Caco-2 (cell line): ENCODE measurements around the gene VIP. TPM values are rescaled to one million over a fixed set of nuclear protein-coding genes. Genes with fewer than 3 reads are reported as not detected.

Source experiments
- BruUV-seq: library from RNA; stranded (reverse); fragments of 400-500 nt; replicated peaks from 2 replicates; lab custom pipeline; 2021; lab: Mats Ljungman, UMichigan
- CTCF ChIA-PET: fragments of 300-600 bp; sonication (Branson Sonifier 250); formaldehyde crosslinking; loops from one replicate; lab custom pipeline; 2022; ENCODE audit warnings: antibody characterized with exemption; lab: Charles Lee
- POLR2A ChIA-PET: fragments of 300-600 bp; sonication (Branson Sonifier 250); formaldehyde crosslinking; loops from one replicate; lab custom pipeline; 2022; ENCODE audit warnings: antibody characterized with exemption; lab: Charles Lee
- DNase-seq, 2 experiments: peaks; one replicate each; pipeline versions ENCODE4 v3.0.0 to v3.0.0-alpha.2; 2020 to 2022
- H3K27me3 ChIP-seq: replicated peaks from 2 replicates; pipeline ENCODE4 v1.6.0; 2011; ENCODE audit warnings: low read length; ENCODE audit not compliant: control insufficient read depth, insufficient read depth
- H3K36me3 ChIP-seq: 2 replicates; pipeline ENCODE4 v1.5.1; 2011; ENCODE audit warnings: low read length; ENCODE audit not compliant: control insufficient read depth, insufficient read depth
- H3K4me1 ChIP-seq: fragments of 250-450 bp; sonication (Bioruptor Pico); 2 replicates; pipeline ENCODE4 v1.5.1; 2020; ENCODE audit warnings: mild to moderate bottlenecking
- H3K4me3 ChIP-seq: 2 replicates; pipeline ENCODE4 v1.5.1; 2011; ENCODE audit warnings: low read depth, mild to moderate bottlenecking, control low read depth, low read length
- H3K9me3 ChIP-seq: fragments of 250-450 bp; sonication (Bioruptor Pico); 2 replicates; pipeline ENCODE4 v1.5.1; 2020; ENCODE audit warnings: mild to moderate bottlenecking, moderate library complexity
- H3K27ac Mint-ChIP-seq: one replicate; pipeline ENCODE4 v1.8.0; 2022; ENCODE audit warnings: mixed read lengths; ENCODE audit not compliant: unreplicated experiment
- H3K27me3 Mint-ChIP-seq: one replicate; pipeline ENCODE4 v1.8.0; 2022; ENCODE audit warnings: mixed read lengths; ENCODE audit not compliant: insufficient read depth, unreplicated experiment
- H3K36me3 Mint-ChIP-seq: one replicate; pipeline ENCODE4 v1.8.0; 2022; ENCODE audit warnings: mild to moderate bottlenecking, mixed read lengths; ENCODE audit not compliant: insufficient read depth, unreplicated experiment
- H3K4me1 Mint-ChIP-seq: one replicate; pipeline ENCODE4 v1.8.0; 2022; ENCODE audit warnings: low read depth, mixed read lengths; ENCODE audit not compliant: unreplicated experiment
- H3K4me3 Mint-ChIP-seq: one replicate; pipeline ENCODE4 v1.8.0; 2022; ENCODE audit warnings: mild to moderate bottlenecking, moderate library complexity, mixed read lengths; ENCODE audit not compliant: unreplicated experiment
- H3K9me3 Mint-ChIP-seq: one replicate; pipeline ENCODE4 v1.8.0; 2022; ENCODE audit warnings: mixed read lengths; ENCODE audit not compliant: unreplicated experiment
- CTCF ChIP-seq, 2 experiments: fragments of 200-600 bp in 1 of 2; IDR thresholded peaks; 1 replicate in 1 of 2; 2 replicates in 1 of 2; pipeline versions ENCODE4 v1.5.1 to v1.8.0; 2011 to 2022; ENCODE audit warnings: antibody characterized with exemption in 1 of 2, control low read depth in 1 of 2, inconsistent platforms in 1 of 2, low read depth in 1 of 2, low read length in 1 of 2, mild to moderate bottlenecking in 1 of 2, moderate library complexity in 1 of 2; ENCODE audit not compliant: insufficient read depth in 1 of 2, severe bottlenecking in 1 of 2, unreplicated experiment in 1 of 2
- intact Hi-C: fragments of 100-400 bp; cut with micrococcal nuclease; formaldehyde crosslinking; loops from one replicate; pipeline ENCODE4 v1.10.0; 2022; ENCODE audit not compliant: unreplicated experiment
- total RNA-seq: library from RNA; stranded (reverse); gene quantifications from 2 replicates; pipeline ENCODE4 v1.2.3, GENCODE V29; 2022

The VIP gene
- total RNA-seq, 1 experiment from 2014 or later = not detected

- ChIA-PET POLR2A (no interaction called here), CTCF (no interaction called here)
- Mint-ChIP-seq H3K27ac (no peak overlapping the region), H3K36me3 (no peaks in the 10 kb centered on the region), H3K4me1 (no peaks in the 10 kb centered on the region), H3K4me3 (no peak overlapping the region), H3K9me3 (peaks cover 10% of the 10 kb centered on the region), H3K27me3 (peaks cover 5% of the 10 kb centered on the region)
- no peaks in the 10 kb centered on the region for H3K36me3 ChIP-seq
- no peaks in the 10 kb centered on the region for H3K4me1 ChIP-seq
- DNase-seq = no peak
- H3K9me3 ChIP-seq = no peaks in the 10 kb centered on the region
- intact Hi-C loops = no loop called here
- no TSS peak for BruUV-seq
- no peaks in the 10 kb centered on the region for H3K27me3 ChIP-seq
- no peak overlapping the region for H3K4me3 ChIP-seq
- no peak for TF ChIP-seq CTCF (IDR thresholded peaks at IDR 0.05; ENCODE audit: insufficient read depth in 1 of 2, low read depth in 1 of 2, low read length in 1 of 2, severe bottlenecking in 1 of 2, unreplicated experiment in 1 of 2)
Observed at GRCh38 chr6:152776833-152777232, 26.2 kb downstream of the VIP start.

GRCh38 chr6:152783217-152783878 lies 32.8 kb downstream of the VIP start:
- H3K4me3 Mint-ChIP-seq = no peak overlapping the region
- peaks cover 10% of the 10 kb centered on the region for H3K9me3 Mint-ChIP-seq
- Histone ChIP-seq H3K9me3 (no peaks in the 10 kb centered on the region), H3K27me3 (no peaks in the 10 kb centered on the region), H3K36me3 (no peaks in the 10 kb centered on the region), H3K4me1 (no peaks in the 10 kb centered on the region), H3K4me3 (no peak overlapping the region)
- intact Hi-C loops = no loop called here
- CTCF ChIA-PET = no interaction called here
- no TSS peak for BruUV-seq
- H3K4me1 Mint-ChIP-seq = no peaks in the 10 kb centered on the region
- H3K27ac Mint-ChIP-seq = no peak overlapping the region
- no peaks in the 10 kb centered on the region for H3K36me3 Mint-ChIP-seq
- POLR2A ChIA-PET = no interaction called here
- H3K27me3 Mint-ChIP-seq = peaks cover 7% of the 10 kb centered on the region
- no peak for TF ChIP-seq CTCF (IDR thresholded peaks at IDR 0.05; ENCODE audit: insufficient read depth in 1 of 2, low read depth in 1 of 2, low read length in 1 of 2, severe bottlenecking in 1 of 2, unreplicated experiment in 1 of 2)
- peak in 1 of 2 experiments; percentile 2 for DNase-seq

- no peak for TF ChIP-seq CTCF (IDR thresholded peaks at IDR 0.05; ENCODE audit: insufficient read depth in 1 of 2, low read depth in 1 of 2, low read length in 1 of 2, severe bottlenecking in 1 of 2, unreplicated experiment in 1 of 2)
- Histone ChIP-seq H3K4me1 (no peaks in the 10 kb centered on the region), H3K9me3 (no peaks in the 10 kb centered on the region), H3K4me3 (no peak overlapping the region), H3K36me3 (no peaks in the 10 kb centered on the region), H3K27me3 (no peaks in the 10 kb centered on the region)
- no peak for DNase-seq
- Mint-ChIP-seq H3K4me3 (no peak overlapping the region), H3K9me3 (no peaks in the 10 kb centered on the region), H3K27me3 (peaks cover 2% of the 10 kb centered on the region), H3K36me3 (no peaks in the 10 kb centered on the region), H3K27ac (no peak overlapping the region), H3K4me1 (no peaks in the 10 kb centered on the region)
- BruUV-seq = no TSS peak
- ChIA-PET CTCF (interaction anchor here (0.7 kb wide), 1 partner anchor 18 kb away, joined by 3 read pairs; no protein-coding TSS in a partner anchor), POLR2A (no interaction called here)
- intact Hi-C loops = no loop called here
Observed at GRCh38 chr6:152794696-152795095, 44.1 kb downstream of the VIP start.
